HG03575 (cell line): ENCODE data around the gene POU6F2.

Experiments
- ATAC-seq: cut with Tn5 transposase; IDR thresholded peaks from one replicate; pipeline ENCODE4 v1.9.1; 2021; ENCODE audit not compliant: unreplicated experiment, insufficient number of reproducible peaks, low FRiP score; ENCODE audit errors: extremely low read depth

POU6F2 gene

GRCh38 chr7:39399986-39400385 is 422.3 kb downstream of the POU6F2 start:
- ATAC-seq, result no peak

GRCh38 chr7:39400836-39401235 is 423.1 kb downstream of the POU6F2 start:
- ATAC-seq, result no peak

- no peak for ATAC-seq
Measured at GRCh38 chr7:39402034-39402433, 424.3 kb downstream of the POU6F2 start.

GRCh38 chr7:39404907-39405306 is 427.2 kb downstream of the POU6F2 start:
- no peak for ATAC-seq

GRCh38 chr7:39405581-39405980 is 427.9 kb downstream of the POU6F2 start:
- no peak for ATAC-seq

GRCh38 chr7:39406467-39406866 is 428.8 kb downstream of the POU6F2 start:
- no peak for ATAC-seq

- no peak for ATAC-seq
Measured at GRCh38 chr7:39407137-39407536, 429.4 kb downstream of the POU6F2 start.

- ATAC-seq, result no peak
Measured at GRCh38 chr7:39407723-39408122, 430.0 kb downstream of the POU6F2 start.

- no peak for ATAC-seq
Measured at GRCh38 chr7:39408906-39409305, 431.2 kb downstream of the POU6F2 start.

- no peak for ATAC-seq
Measured at GRCh38 chr7:39410582-39410981, 432.9 kb downstream of the POU6F2 start.

- no peak for ATAC-seq
Measured at GRCh38 chr7:39413636-39414223, 436.0 kb downstream of the POU6F2 start.

- no peak for ATAC-seq
Measured at GRCh38 chr7:39414224-39415035, 436.7 kb downstream of the POU6F2 start.

GRCh38 chr7:39415091-39415787 is 437.5 kb downstream of the POU6F2 start:
- ATAC-seq, result no peak

GRCh38 chr7:39416866-39417265 is 439.2 kb downstream of the POU6F2 start:
- ATAC-seq, result no peak

GRCh38 chr7:39417642-39418041 is 439.9 kb downstream of the POU6F2 start:
- no peak for ATAC-seq

GRCh38 chr7:39421251-39421650 is 443.5 kb downstream of the POU6F2 start:
- ATAC-seq, result no peak

- no peak for ATAC-seq
Measured at GRCh38 chr7:39421661-39422060, 444.0 kb downstream of the POU6F2 start.

GRCh38 chr7:39428221-39428620 is 450.5 kb downstream of the POU6F2 start:
- no peak for ATAC-seq

- no peak for ATAC-seq
Measured at GRCh38 chr7:39429421-39429820, 451.7 kb downstream of the POU6F2 start.

GRCh38 chr7:39430441-39430840 is 452.7 kb downstream of the POU6F2 start:
- ATAC-seq, result no peak
